ENCODE results near the gene CELF4.

The CELF4 gene

DNA sequence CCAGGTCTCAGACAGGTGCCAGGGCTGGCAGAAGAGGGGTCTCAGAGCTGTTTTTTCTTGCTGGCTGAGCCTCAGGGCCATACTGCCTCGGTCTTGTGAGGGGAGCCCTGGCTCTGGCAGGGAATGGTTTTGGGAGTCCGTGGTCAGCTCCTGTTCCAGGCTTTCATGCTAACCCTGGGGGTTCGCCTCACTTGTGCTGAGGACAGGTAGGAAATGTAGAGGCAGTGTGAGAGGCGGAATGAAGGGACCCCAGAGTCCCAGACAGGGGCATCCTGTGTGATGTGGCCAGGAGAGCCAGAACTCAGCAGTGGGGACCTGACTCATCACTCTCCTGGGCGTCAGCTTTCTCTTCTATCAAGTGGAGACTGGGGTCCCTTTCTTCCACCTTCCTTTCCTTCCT is 5.7 kb upstream of the CELF4 start:
- no peak for DNase-seq

DNA sequence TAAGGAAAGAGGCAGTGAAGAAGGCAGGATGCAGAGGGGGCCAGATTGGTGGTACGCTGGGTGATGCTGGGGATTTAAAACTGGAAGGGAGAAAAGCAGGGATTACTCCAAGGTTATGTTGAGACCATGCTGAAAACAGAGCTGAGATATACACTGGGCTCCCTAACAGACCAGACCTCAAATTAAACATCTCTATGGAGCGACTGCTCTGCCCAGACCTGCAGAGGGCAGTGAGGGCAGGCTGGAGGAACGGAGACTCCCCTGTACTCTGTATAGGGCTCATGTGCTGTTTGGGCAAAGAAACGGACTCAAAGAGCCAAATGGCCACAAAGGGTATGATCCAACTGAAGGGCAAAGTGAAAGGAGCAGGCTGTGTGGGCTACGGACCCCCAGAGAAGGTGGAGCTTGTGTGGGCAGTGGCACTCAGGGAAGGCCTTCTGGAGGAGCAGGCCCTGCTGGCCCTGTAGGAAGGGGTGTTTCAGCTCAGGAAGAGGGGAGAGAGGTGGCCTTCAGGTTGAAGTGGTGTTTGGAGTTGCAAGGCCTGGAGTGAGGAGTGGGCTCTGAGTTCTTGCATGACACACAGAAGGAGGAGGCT is 4.8 kb upstream of the CELF4 start:
- DNase-seq, result no peak

DNA sequence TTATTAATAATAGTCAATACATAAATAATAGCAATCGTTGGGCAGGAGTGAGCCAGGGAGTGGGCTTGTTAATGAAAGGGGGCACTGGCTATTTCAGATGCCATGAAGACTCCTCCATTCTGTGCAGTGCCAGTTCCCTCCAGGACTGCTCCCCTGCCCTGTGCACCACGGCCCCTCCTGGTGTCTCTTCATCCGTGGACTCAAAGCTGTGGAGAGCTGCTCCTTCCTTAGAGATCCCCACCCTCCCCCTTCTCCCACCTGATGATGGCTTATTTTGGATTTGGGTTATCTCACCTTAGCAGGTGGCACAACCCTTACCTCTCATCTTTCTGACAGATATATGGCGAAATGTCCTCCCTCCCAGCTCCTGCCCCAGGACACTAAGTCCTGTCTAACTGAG is 3.1 kb upstream of the CELF4 start:
- DNase-seq, result no peak

DNA sequence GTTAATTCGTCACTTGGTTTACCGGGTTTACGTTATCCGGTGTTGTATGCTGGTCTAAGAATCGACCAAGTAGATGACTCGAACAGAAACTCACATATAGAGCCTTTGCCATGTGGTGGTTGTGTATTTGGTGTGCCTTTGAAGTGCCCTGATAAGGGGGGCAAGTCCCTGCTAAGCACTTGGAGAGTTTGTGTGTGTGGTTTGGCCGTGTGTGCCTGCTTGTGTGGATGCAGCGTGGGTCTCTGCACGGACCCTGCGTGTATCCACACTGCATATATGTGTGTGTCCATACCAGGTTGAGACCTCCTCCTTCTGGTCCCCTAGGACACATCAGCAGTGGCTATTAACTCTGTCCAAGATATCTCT is 2.4 kb upstream of the CELF4 start:
- DNase-seq, result no peak

GRCh38 chr18:37567061-37567993 is 1.7 kb upstream of the CELF4 start:
- DNase-seq, result no peak

- no peak for DNase-seq
Measured at GRCh38 chr18:37566479-37567060, 972 bp upstream of the CELF4 start.

- no peak for DNase-seq
Measured at GRCh38 chr18:37565977-37566478, 430 bp upstream of the CELF4 start.

- no peak for DNase-seq
Measured at GRCh38 chr18:37564711-37565100, 892 bp downstream of the CELF4 start.

DNA sequence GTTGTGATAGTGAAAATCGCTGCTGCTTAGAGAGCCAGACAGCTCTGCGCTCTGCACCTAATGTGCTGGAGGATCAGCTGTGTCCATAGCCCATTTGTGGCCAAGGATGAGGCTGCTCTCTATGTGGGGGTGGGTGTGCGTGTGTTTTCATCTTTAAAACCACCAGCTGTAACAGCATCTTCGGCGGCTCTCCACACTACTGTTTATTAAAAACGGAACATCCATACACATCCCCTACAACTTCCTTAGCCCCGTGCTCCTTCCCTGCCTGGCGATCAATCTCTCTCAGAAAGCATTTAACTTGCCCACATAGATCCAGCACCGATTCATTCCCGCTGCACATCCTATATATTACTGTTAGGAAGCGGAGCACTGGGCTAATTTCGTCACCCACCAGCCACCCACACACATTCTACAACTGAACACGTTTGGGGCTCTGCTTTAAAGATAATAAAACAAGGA is 1.6 kb downstream of the CELF4 start:
- no peak for DNase-seq

- DNase-seq, result no peak
Measured at GRCh38 chr18:37561986-37562385, 3.6 kb downstream of the CELF4 start.

GRCh38 chr18:37560003-37560402 is 5.6 kb downstream of the CELF4 start:
- DNase-seq, result no peak

DNA sequence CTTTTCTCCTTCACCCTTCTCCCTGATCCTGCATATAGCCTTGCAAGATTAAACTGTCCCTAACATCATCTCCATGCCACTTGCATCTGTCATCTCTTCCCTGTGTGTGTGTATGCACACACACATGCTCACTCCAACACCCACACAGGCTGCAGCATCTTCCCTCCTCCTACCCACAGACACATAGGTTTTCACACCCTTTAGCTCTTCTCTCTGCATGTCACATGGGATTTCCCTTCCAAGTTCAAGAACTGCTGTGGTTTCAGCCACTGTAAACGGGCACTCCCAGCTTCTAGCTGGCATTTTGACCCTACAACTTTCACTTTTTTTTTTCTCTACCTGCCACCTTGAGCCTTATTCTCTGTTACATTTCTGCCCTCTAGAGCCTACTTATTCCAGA is 6.4 kb downstream of the CELF4 start:
- DNase-seq, result no peak

- no peak for DNase-seq
Measured at GRCh38 chr18:37554399-37554787, 11.2 kb downstream of the CELF4 start.

DNA sequence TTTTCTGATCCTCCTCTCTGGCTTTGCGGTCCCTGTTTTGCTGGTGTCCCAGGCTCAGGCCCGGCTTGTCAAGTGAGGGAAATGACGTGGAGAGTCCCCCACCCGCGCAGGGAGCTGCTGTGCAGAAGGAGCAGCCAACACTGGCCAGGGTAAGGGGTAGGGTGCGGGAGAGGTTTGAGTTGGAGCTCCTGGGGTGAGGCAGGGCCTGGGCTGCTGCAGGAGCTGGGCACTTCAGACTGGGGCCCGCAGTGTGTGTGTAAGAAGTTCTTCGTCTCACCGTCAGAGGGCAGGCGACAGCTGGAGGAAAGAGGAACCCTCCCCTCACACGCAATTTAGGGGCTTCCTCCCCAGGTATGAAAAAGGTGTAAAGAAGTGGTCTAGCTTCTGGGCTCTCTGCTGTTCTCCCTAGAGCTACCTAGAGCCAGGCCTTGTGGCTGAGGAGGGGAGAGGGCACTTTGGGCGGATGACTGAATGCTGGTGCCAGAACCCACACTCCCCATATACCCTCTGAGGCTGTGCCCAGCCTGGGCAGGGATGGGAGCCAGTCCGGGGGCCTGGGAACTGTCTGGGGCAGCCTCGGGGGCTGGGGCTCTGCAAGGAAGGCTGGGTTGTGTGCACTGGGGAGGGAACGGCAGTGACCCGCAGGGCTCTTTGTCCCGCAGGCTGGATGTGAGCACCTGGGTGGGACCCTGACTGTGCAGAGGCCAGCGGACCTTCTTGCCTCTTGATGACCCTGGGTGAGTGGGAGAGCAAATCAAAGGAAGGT is 11.8 kb downstream of the CELF4 start:
- no peak for DNase-seq

DNA sequence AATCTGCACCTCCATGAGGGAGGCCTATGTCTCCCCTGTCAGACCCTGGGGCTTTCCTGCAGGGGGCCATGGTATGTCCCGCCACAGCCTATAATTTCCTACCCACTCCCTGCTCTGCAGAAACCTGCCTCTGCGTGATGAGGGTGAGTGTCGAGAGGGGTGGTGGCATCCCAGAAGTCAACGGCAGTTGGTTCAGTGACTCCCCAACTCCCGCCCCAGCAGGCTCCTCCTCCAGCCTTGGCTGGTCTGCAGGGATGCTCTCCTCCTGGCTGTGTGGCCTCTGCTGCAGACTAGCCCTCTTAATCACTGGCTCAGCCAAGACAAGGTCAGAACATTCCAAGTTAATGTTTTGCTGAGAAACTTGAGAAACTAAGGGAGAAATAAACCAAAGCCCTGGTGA is 13.3 kb downstream of the CELF4 start:
- no peak for DNase-seq

DNA sequence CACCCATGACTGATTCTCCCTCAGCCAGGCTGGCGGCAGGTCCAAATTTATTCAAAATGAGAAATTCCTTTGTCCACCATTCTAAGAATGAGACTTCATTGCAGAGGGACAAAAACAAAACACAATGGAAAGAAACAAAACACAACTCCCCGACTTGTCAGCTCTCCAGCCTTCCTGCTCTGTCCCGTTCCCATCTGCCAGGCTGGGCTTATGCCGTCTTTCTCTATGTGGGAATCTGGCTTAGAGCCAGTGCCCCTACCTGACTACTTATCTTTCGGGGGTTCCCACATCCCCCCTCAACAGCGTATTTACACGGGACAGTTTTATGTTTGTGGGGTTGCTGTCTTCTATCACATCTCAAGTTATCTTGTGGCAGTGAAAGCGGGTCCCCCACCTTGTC is 13.8 kb downstream of the CELF4 start:
- DNase-seq, result no peak

GRCh38 chr18:37551249-37551648 is 14.3 kb downstream of the CELF4 start:
- no peak for DNase-seq

DNA sequence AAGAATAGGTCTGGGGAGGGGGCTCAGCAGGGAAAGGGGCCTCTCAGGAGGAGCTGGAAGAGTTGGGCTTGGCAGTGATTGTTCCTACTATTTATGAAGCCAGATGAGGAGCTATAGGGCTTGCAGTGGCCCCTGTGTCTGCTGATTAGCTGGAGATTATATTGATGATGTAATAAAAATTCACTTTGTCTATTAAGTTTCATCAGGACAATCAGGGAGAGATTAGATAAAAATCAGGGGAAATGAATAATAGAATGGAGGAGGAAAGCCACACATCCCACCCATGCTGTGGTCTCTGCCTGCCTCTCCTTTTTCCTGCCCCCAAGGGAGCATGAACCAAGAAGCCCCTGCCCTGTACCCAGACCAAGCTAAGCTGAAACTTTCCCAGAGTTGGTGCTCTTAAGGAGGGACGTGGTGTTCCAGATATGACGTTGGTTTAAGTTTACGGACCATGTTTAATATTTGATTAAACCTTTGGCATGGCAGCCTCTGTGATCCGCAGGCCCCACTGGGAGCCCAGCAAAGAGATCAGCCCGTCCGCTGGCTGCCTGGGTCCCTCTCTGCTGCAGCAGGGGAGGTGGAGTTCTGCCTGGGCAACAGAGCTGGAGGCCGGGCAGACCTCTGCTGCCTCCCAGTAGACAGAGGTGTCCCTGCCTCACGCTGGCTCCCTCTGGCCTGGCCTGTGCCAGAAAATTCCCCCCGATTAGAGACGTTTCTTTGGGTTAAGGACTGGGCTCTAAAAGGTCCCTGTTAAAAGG is 15.3 kb downstream of the CELF4 start:
- DNase-seq, result no peak

GRCh38 chr18:37548679-37549289 is 16.8 kb downstream of the CELF4 start:
- no peak for DNase-seq

GRCh38 chr18:37547196-37547827 is 18.3 kb downstream of the CELF4 start:
- no peak for DNase-seq

DNA sequence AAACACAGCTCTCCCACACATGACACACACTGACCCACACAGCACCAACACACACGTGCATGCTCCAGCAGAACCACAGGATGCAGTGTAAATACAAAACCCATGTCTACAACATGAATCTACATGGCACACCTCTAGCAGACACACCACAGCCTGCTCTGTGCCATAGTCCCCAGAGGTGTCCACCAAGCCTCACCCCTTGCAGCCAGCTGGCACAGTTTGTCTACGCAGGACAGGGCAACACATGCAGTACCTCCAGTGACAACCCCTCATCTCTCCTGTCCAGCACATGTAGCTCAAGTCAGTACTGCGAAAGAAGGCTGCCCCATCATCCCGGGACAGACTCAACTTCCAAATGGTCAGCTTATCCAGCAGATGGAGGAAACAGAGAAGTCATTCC is 18.9 kb downstream of the CELF4 start:
- DNase-seq, result no peak

GRCh38 chr18:37546272-37546537 is 19.4 kb downstream of the CELF4 start:
- DNase-seq, result no peak

All from activated T-cell treated with anti-CD3 and anti-CD28 coated beads for 4 hours (primary cell).